GM15510 (cell line): ENCODE data around the gene ZNF334.

Experiments
- POLR2A ChIP-seq: IDR thresholded peaks from 3 replicates; pipeline ENCODE4 v1.6.1; 2011; ENCODE audit warnings: borderline replicate concordance; ENCODE audit not compliant: insufficient read length; ENCODE audit errors: extremely low read depth

ZNF334 gene

GRCh38 chr20:46549188-46549972 is 36.0 kb upstream of the ZNF334 start:
- TF ChIP-seq POLR2A, result no peak

GRCh38 chr20:46548688-46549087 is 35.3 kb upstream of the ZNF334 start:
- TF ChIP-seq POLR2A, result no peak

DNA sequence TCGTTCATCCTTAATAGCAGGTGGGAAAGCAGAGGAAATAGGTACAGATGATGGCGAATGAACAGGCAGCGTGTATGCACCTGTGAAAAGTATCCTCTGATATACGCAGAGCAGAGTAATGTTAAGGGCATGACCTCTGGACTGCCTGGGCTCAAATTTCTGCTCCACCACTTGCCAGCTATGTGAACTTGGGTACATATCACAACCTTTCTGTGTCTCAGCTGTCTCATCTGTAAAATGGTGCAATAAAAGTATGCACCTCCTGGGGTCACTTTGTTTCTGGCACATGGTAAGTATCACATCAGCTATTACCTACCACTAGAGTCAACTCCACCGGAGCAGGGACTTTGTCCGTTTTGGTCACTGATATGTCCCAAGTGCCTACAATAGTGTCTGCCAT is 34.6 kb upstream of the ZNF334 start:
- TF ChIP-seq POLR2A, result no peak

DNA sequence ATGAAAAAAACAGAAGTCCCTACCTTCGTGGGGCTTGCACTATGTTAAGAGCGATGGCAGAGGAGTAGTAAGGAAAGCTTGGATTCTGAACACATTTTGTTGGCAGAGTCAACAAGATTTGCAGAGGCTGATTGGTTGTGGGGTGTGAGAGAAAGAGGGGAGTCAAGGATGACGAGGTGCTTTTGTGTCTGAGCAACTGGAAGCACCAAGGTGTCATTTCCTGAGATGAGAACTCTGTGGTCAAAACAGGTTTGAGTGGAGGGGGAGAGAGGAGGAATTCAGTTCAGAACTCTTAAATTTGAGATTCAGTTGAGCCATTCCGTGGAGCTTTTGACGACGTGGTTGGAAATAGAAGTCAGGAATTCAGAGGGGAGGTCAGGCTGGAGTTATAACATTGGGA is 33.6 kb upstream of the ZNF334 start:
- no peak for TF ChIP-seq POLR2A

- TF ChIP-seq POLR2A, result no peak
Observed at GRCh38 chr20:46546298-46546697, 32.9 kb upstream of the ZNF334 start.

DNA sequence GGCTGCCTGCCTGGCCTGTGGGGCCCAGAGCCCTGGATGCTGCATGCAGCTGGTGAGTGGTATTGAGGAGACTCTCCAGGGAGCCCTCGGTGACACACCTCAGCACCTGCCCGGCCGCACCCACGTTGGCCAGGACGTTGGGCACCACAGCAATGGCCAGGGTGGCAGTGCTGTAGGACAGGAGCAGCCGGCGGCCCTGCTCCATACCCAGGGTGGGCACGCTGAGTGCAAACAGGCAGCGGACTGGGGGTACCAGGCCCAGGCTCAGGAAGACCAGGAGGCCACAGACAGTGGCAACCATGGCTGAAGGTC is 32.4 kb upstream of the ZNF334 start:
- no peak for TF ChIP-seq POLR2A

GRCh38 chr20:46545077-46545826 is 31.9 kb upstream of the ZNF334 start:
- no peak for TF ChIP-seq POLR2A

DNA sequence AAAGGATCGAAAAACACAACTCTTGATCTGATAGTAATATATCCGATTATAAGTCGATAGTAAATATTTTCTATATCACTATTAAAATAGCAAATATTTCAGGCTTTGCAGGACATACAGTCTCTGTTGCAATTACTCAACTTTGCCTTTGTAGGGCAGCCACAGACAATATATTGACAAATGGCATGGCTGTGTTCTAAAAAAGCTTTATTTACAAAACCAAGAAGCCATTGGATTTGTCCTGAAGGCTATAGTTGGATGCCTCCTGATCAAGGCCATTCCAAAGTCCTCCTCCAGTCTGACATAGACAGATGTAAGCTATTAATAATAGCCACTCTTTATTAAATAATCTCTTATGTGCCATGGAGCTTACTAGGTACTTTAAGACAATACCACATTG is 31.2 kb upstream of the ZNF334 start:
- no peak for TF ChIP-seq POLR2A

GRCh38 chr20:46543959-46544358 is 30.6 kb upstream of the ZNF334 start:
- TF ChIP-seq POLR2A, result no peak

DNA sequence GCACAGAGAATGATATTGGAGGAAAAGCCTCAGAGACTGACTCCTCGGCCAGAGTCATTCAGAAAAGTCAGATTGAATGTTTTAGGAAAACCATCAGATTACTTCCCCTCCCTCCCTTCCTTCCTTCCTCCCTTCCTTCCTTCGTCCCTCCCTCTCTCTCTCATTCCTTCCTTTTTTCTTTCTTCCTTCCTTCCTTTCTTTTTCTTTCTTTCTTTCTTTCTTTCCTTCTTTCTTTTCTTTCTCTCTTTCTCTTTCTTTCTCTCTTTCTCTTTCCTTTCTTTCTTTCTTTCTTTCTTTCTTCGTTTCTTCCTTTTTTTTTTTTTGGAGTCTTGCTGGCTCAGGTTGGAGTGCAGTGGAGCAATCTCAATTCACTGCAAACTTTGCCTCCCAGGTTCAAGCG is 29.7 kb upstream of the ZNF334 start:
- TF ChIP-seq POLR2A, result no peak

GRCh38 chr20:46541229-46541935 is 28.0 kb upstream of the ZNF334 start:
- no peak for TF ChIP-seq POLR2A

- no peak for TF ChIP-seq POLR2A
Observed at GRCh38 chr20:46539113-46539512, 25.8 kb upstream of the ZNF334 start.

- TF ChIP-seq POLR2A, result no peak
Observed at GRCh38 chr20:46530640-46531039, 17.3 kb upstream of the ZNF334 start.

- no peak for TF ChIP-seq POLR2A
Observed at GRCh38 chr20:46523696-46524328, 10.5 kb upstream of the ZNF334 start.

GRCh38 chr20:46523108-46523507 is 9.7 kb upstream of the ZNF334 start:
- TF ChIP-seq POLR2A, result no peak
